Measurements from ENCODE around the gene COL4A4. TPM values are rescaled to one million over a fixed set of nuclear protein-coding genes. Genes with fewer than 3 reads are reported as not detected.

COL4A4 gene
- total RNA-seq, 1 experiment from 2014 or later, result 0.55 TPM

GRCh38 chr2:227020416-227020815 lies 143.6 kb downstream of the COL4A4 start:
- ATAC-seq (no peak), DNase-seq (no peak)
- Histone ChIP-seq H3K4me2 (ENCODE audit: low read length) (no peak overlapping the region), H3K36me3 (ENCODE audit: low read depth, low read length) (no peaks in the 10 kb centered on the region), H3K79me2 (ENCODE audit: low read length) (no peaks in the 10 kb centered on the region), H2AFZ (ENCODE audit: low read length) (no peak overlapping the region), H3K4me1 (ENCODE audit: insufficient read depth, low read length) (no peaks in the 10 kb centered on the region), H3K9me3 (ENCODE audit: low read length) (no peaks in the 10 kb centered on the region), H3K9me2 (replicated peaks; ENCODE audit: low read length) (no peaks in the 10 kb centered on the region), H3F3A (ENCODE audit: low read length, unreplicated experiment) (no peaks in the 10 kb centered on the region), H4K20me1 (ENCODE audit: low read length) (no peaks in the 10 kb centered on the region), H3K27me3 (ENCODE audit: low read length) (no peaks in the 10 kb centered on the region), H3K27ac (ENCODE audit: low read length) (no peak overlapping the region), H3K9ac (ENCODE audit: low read length) (no peak overlapping the region), H3K4me3 (ENCODE audit: low read length) (no peak overlapping the region)
- intact Hi-C loops (cut with micrococcal nuclease), result no loop called here
- CTCF ChIA-PET, result no interaction called here
- no TSS peak for BruUV-seq (replicated peaks)
- TF ChIP-seq EZH2phosphoT487 (IDR thresholded peaks at IDR 0.05; ENCODE audit: borderline replicate concordance, low read length), result no peak
- TF ChIP-seq CTCF (conservative IDR thresholded peaks at IDR 0.05; ENCODE audit: low read depth, low read length), result no peak
- no peak for TF ChIP-seq EZH2 (IDR thresholded peaks at IDR 0.05; ENCODE audit: low read length, unreplicated experiment)
- POLR2A ChIA-PET (ENCODE audit: unreplicated experiment), result no interaction called here

- H3K36me3 ChIP-seq (ENCODE audit: low read depth, low read length), result no peaks in the 10 kb centered on the region
- no peak overlapping the region for H3K9ac ChIP-seq (ENCODE audit: low read length)
- no peak overlapping the region for H3K4me3 ChIP-seq (ENCODE audit: low read length)
- no TSS peak for BruUV-seq (replicated peaks)
- no peaks in the 10 kb centered on the region for H3K9me3 ChIP-seq (ENCODE audit: low read length)
- ATAC-seq (no peak), DNase-seq (no peak)
- no peak overlapping the region for H3K27ac ChIP-seq (ENCODE audit: low read length)
- H3K4me1 ChIP-seq (ENCODE audit: insufficient read depth, low read length), result no peaks in the 10 kb centered on the region
- no peaks in the 10 kb centered on the region for H3K9me2 ChIP-seq (replicated peaks; ENCODE audit: low read length)
- no peaks in the 10 kb centered on the region for H3K27me3 ChIP-seq (ENCODE audit: low read length)
- H2AFZ ChIP-seq (ENCODE audit: low read length), result no peak overlapping the region
- intact Hi-C loops (cut with micrococcal nuclease), result no loop called here
- TF ChIP-seq EZH2phosphoT487 (IDR thresholded peaks at IDR 0.05; ENCODE audit: borderline replicate concordance, low read length), result no peak
- TF ChIP-seq CTCF (conservative IDR thresholded peaks at IDR 0.05; ENCODE audit: low read depth, low read length), result no peak
- TF ChIP-seq EZH2 (IDR thresholded peaks at IDR 0.05; ENCODE audit: low read length, unreplicated experiment), result no peak
- no peaks in the 10 kb centered on the region for H3K79me2 ChIP-seq (ENCODE audit: low read length)
- no peaks in the 10 kb centered on the region for H4K20me1 ChIP-seq (ENCODE audit: low read length)
- CTCF ChIA-PET, result no interaction called here
- no peaks in the 10 kb centered on the region for H3F3A ChIP-seq (ENCODE audit: low read length, unreplicated experiment)
- POLR2A ChIA-PET (ENCODE audit: unreplicated experiment), result interaction anchor here (0.5 kb wide), 1 partner anchor 205 kb away, joined by 3 read pairs; no protein-coding TSS in a partner anchor
- H3K4me2 ChIP-seq (ENCODE audit: low read length), result no peak overlapping the region
Measured at GRCh38 chr2:227016894-227017293, 147.1 kb downstream of the COL4A4 start.

GRCh38 chr2:227013881-227014280 lies 150.1 kb downstream of the COL4A4 start:
- Histone ChIP-seq H3K4me1 (ENCODE audit: insufficient read depth, low read length) (no peaks in the 10 kb centered on the region), H3K4me3 (ENCODE audit: low read length) (no peak overlapping the region), H3K79me2 (ENCODE audit: low read length) (no peaks in the 10 kb centered on the region), H3K4me2 (ENCODE audit: low read length) (no peak overlapping the region), H4K20me1 (ENCODE audit: low read length) (no peaks in the 10 kb centered on the region), H3K27me3 (ENCODE audit: low read length) (no peaks in the 10 kb centered on the region), H3K9me2 (replicated peaks; ENCODE audit: low read length) (no peaks in the 10 kb centered on the region), H3K9ac (ENCODE audit: low read length) (no peak overlapping the region), H3K36me3 (ENCODE audit: low read depth, low read length) (no peaks in the 10 kb centered on the region), H3F3A (ENCODE audit: low read length, unreplicated experiment) (no peaks in the 10 kb centered on the region), H2AFZ (ENCODE audit: low read length) (no peak overlapping the region), H3K9me3 (ENCODE audit: low read length) (no peaks in the 10 kb centered on the region), H3K27ac (ENCODE audit: low read length) (no peak overlapping the region)
- DNase-seq, result no peak
- BruUV-seq (replicated peaks), result no TSS peak
- no peak for TF ChIP-seq CTCF (conservative IDR thresholded peaks at IDR 0.05; ENCODE audit: low read depth, low read length)
- TF ChIP-seq EZH2phosphoT487 (IDR thresholded peaks at IDR 0.05; ENCODE audit: borderline replicate concordance, low read length), result no peak
- no peak for TF ChIP-seq EZH2 (IDR thresholded peaks at IDR 0.05; ENCODE audit: low read length, unreplicated experiment)
- intact Hi-C loops (cut with micrococcal nuclease), result no loop called here
- ChIA-PET POLR2A (ENCODE audit: unreplicated experiment) (no interaction called here), CTCF (no interaction called here)
- no peak for ATAC-seq

All from PC-3 (cell line).